ENCODE data around the gene SHROOM3.

SHROOM3 gene

GRCh38 chr4:76729460-76729859 is 294.4 kb downstream of the SHROOM3 start:
- DNase-seq: no peak

DNA sequence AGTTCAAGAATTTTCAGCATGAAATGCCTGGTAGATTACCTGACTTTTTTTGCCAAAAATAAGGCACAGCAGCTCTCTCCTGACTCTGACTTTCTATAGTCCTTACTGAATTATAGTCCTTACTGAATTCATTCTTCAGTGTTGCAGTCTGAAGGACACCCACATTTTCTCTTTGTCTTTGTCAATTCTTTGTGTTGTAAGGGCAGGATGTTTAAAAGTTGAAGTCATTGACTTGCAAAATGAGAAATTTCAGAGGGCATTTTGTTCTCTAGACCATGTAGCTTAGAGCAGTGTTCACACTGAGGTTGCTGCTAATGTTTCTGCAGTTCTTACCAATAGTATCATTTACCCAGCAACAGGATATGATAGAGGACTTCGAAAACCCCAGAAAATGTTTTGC is 295.0 kb downstream of the SHROOM3 start:
- DNase-seq: no peak

DNA sequence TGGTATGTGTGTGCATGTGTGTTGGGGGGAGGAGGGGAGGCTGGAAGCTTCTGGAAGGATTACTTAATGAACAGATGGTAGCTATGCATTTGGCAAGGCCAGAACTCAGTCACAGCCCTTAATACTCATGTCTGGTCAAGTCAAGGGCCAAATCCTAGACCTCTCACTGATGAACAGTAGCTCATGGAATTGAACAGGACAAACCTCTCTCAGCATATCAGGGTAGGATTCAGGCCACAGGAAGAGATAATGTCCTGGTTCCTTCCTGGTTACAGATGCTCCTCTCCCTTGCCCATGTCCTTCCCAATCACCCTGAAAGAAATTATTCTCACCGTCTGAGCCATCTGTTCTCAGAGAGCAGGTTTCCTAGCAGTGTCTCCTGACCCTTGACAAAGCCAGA is 297.2 kb downstream of the SHROOM3 start:
- no peak for DNase-seq

DNA sequence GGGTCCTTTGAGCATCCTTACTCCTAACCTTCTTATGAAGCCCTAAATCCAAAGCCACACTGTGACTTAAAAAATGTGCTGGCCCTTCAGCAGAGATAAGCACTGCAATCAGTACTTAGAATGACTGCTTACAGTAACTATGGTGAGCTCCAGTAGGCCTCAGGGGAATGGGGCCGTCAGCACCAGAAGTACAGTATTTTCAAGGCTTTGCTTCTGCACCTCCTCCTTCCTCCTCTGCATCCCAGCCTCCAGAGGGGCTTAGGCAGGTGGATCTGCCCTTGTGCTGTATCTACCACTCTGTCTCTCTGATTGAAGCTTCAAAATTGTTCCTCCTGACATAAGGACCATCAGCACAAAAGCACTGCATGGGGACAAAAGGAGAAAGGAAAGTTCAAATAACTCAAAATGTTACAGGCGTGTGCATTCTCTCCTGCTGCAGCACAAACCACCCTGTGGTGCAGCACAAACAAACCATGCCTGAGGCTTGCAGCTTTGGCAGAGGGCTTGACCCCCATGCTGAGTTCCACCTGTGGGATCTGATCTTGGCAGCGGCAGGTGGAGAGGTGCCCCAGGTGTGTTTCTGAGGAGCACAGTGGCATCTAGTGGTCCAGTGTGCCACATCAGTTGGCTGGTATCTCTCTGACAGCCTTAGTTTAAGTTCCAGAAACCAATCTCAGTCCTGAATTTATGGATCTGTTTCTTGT is 298.2 kb downstream of the SHROOM3 start:
- DNase-seq: no peak

DNA sequence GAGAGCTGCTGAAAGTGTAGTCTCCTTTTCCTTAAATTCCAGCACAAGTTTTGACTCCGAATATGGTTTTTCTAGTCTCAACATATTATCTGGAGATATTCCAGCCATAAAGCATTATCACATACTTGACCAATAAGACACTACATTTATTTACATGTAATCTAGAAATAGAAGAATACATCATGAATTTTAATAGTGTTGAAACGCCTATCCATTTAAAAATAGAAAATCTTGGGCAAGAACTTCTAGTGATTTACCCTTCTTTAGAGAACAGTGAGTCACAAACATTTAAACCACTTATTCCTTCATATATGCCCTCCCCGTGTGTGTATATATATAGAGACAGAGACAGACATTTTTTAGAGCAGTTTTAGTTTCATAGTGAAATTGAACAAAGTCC is 301.4 kb downstream of the SHROOM3 start:
- DNase-seq: no peak

GRCh38 chr4:76737180-76737579 is 302.2 kb downstream of the SHROOM3 start:
- DNase-seq: no peak

- DNase-seq: no peak
Observed at GRCh38 chr4:76737771-76738085, 302.7 kb downstream of the SHROOM3 start.

DNA sequence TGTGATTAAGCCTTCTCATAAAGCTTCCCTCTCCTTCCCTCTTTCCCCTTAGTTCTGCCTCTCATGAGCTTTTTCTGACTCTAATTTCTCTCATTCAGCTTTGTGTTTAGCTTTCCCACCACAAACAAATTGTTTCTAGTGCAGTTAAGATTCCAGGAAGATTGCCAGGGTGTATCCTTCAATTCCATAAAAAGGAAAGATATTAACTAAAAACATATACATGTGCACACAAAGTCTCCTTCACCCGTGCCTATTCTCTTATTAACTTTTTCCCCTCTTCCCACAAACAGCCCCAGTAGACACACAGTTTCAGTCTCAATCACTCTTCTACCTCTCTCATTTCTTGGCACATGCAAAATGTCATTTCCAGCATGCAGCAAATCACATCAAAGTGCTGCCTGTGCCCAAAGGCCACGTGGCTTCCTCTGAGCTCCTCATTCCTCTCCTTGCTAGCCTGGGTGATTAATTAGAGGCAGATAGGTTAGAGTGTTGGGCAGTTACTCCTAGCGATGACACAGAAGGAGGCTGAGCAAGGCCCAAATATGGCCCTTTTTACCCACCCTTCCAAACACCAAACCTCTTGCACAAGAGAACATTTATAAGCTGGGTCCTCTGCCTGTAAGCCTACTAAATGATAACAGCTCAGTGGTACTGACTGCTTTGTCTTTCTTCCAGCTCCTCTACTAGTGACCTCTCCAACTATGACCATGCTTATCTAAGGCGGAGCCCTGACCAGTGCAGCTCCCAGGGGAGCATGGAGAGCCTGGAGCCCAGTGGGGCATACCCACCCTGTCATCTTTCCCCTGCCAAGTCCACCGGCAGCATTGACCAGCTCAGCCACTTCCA is 303.3 kb downstream of the SHROOM3 start:
- DNase-seq: no peak

GRCh38 chr4:76740192-76740591 is 305.2 kb downstream of the SHROOM3 start:
- DNase-seq: no peak

DNA sequence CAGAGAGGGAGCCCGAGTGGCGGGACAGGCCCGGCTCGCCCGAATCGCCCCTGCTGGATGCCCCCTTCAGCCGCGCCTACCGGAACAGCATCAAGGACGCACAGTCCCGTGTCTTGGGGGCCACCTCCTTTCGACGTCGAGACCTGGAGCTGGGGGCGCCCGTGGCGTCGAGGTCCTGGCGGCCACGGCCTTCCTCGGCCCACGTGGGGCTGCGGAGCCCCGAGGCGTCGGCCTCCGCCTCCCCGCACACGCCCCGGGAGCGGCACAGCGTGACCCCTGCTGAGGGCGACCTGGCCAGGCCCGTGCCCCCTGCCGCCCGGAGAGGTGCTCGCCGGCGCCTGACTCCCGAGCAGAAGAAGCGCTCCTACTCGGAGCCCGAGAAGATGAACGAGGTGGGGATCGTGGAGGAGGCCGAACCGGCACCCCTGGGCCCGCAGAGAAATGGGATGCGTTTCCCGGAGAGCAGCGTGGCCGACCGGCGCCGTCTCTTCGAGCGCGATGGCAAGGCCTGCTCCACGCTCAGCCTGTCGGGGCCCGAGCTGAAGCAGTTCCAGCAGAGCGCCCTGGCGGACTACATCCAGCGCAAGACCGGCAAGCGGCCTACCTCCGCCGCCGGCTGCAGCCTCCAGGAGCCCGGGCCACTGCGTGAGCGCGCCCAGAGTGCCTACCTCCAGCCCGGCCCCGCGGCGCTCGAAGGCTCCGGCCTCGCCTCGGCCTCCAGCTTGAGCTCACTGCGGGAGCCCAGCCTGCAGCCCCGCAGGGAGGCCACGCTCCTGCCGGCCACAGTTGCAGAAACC is 306.0 kb downstream of the SHROOM3 start:
- no peak for DNase-seq

GRCh38 chr4:76741663-76742020 is 306.6 kb downstream of the SHROOM3 start:
- no peak for DNase-seq

DNA sequence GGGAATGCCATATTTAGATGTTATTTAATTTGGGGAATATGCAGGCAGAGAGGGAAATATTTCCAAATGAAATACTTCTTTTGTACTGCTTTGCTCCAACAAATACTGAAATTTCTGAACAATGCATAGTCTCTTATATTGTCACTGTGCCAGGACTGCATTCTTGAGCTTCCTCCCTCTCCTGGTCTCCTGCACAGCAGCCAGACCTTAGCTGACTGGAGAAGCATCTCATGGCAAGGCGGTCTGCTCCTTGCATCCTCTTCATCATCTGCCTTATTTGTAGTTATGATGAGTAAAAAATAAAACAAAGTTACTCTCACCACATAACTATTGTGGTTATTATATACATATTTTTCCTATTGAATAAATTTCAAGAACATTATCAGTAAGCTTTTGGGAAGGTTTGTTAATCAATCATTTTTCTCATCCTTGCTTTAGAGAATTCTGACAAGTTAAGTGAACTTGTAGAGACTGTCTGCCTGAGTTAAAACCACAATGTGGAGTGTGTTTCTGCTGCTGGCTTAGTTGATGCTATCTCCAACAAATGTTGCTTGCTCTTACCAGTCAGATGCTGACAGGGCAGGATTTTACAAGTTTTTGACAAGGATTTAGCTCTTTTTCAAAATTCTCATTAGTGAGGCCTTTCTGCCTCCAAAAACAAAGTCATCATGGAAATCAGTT is 309.4 kb downstream of the SHROOM3 start:
- no peak for DNase-seq

DNA sequence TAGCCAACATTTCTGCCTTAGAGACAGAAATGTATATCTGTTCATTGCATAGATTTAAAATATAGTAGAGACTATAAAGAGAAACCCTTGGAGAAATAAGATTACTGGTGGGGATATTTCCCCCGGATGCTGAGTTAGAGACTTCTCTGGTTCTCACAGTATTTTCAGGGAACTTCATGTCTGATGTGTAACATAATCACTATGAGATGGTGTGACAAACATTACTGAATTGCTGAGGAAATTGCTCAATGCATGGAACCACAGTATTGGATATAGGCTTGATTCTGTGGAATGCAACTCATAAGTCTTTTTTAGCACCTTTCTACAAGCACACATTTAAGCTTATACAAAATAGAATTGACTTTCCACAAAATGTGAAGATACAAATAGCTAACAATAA is 310.2 kb downstream of the SHROOM3 start:
- DNase-seq: no peak

DNA sequence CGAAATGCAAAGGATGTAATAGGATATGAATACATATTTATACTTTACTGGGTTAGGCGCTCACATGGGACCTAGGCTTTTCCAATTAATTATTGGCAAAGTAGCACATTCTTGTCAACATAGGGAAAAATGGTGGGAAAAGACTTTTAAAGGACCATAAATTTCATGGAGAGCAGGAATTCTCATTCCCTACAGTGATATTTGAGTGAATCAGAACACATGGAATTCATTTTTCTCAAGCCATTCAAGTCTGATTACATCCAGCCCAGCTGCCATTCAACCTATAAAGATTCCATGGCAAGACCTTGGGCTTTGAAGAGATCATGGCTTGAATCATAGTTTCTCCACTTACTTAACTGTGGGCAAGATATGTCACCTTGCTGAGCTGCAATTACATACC is 312.5 kb downstream of the SHROOM3 start:
- DNase-seq: no peak

GRCh38 chr4:76748649-76749048 is 313.6 kb downstream of the SHROOM3 start:
- DNase-seq: no peak

DNA sequence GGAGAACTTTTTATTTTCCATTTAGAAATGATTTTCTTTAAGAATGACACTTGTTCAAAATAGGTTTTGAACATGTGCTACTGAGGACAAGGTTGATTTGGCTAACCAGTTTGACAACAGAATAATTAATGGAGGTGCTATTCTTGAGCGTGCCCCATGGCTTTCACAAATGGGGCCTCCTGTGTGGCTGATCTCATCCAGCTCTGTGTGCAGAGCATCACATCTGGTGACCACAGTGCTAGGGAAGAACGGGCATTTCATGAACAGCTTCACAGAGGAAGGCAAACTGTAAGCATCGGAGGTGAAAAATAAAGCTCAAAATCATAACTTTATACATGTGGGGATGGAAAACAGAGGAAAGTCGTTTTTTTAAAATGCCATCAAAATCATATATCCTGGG is 314.3 kb downstream of the SHROOM3 start:
- DNase-seq: no peak

GRCh38 chr4:76750716-76751115 is 315.7 kb downstream of the SHROOM3 start:
- DNase-seq: no peak

GRCh38 chr4:76751612-76752343 is 316.7 kb downstream of the SHROOM3 start:
- no peak for DNase-seq

- DNase-seq: no peak
Observed at GRCh38 chr4:76752861-76753501, 318.0 kb downstream of the SHROOM3 start.

DNA sequence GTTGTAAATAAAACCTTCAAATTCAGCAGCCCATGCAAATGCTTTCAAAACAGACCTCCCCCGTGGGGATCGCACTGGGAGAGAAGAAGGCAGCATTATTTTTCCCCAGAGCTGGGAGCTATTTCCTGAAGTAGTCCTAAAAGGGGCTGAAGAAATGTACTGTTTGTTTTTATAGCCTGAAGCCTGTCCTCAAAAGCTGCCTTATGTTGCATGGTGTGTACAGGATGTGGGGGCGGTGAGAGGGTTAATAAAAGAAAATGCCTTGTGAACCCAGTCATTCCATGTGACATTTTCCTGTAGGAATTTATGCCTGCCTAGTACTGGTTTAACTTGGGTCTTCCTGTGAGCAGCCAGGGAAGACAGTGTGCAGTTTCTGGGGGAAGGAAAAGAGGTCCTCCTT is 318.8 kb downstream of the SHROOM3 start:
- DNase-seq: no peak

- DNase-seq: no peak
Observed at GRCh38 chr4:76754439-76754838, 319.4 kb downstream of the SHROOM3 start.

DNA sequence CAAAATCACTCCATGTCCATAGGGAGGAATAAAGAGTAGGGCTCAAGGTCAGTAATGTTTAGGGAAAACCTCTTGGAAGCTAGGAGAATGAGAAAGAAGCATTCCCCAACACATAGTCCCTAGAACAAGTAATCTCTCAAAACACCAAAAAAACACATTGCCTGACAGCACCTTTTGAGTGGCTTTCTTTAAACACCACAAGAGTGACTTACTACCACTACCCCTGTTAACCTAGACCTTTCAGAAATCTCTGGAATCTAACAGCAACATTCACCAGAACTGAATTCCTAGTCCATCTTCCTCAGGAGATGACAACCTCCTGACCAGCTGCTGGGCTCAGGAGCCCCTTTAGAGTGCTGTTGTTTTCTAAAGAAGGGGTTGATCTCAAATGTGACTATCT is 320.7 kb downstream of the SHROOM3 start:
- DNase-seq: no peak
